ENCODE measurements around the gene PGLYRP1. TPM values are rescaled to one million over a fixed set of nuclear protein-coding genes. Genes with fewer than 3 reads are reported as not detected.

The PGLYRP1 gene
- total RNA-seq, 2 experiments from 2014 or later, result not detected

GRCh38 chr19:45994456-45994997 is 28.3 kb downstream of the PGLYRP1 start:
- Histone ChIP-seq H3K27ac (ENCODE audit: low read depth, low read length, poor library complexity, severe bottlenecking) (no peak overlapping the region), H3K9me3 (ENCODE audit: low read length) (no peaks in the 10 kb centered on the region), H4K20me1 (ENCODE audit: insufficient read depth, low read length) (no peaks in the 10 kb centered on the region), H3K4me3 (ENCODE audit: low read depth, low read length, poor library complexity, severe bottlenecking) (peak overlapping the region; percentile 64), H2AFZ (ENCODE audit: low read length) (peak overlapping the region; percentile 77), H3K4me2 (ENCODE audit: low read length) (peak overlapping the region; percentile 74), H3K79me2 (ENCODE audit: insufficient read depth, low read depth, low read length) (peaks cover 8% of the 10 kb centered on the region; the same call in 1 of the 2 replicates), H3K36me3 (ENCODE audit: insufficient read depth, low read length) (peaks cover 6% of the 10 kb centered on the region; the same call in 1 of the 2 replicates), H3K4me1 (ENCODE audit: insufficient read depth, low read length, poor library complexity, severe bottlenecking) (peaks cover 9% of the 10 kb centered on the region), H3K9me2 (ENCODE audit: insufficient read depth, low read length) (no peaks in the 10 kb centered on the region)
- CTCF ChIA-PET (ENCODE audit: unreplicated experiment), result no interaction called here
- intact Hi-C loops (cut with micrococcal nuclease; ENCODE audit: unreplicated experiment), result no loop called here
- BruUV-seq (replicated peaks), result no TSS peak
- TF ChIP-seq EZH2phosphoT487 (IDR thresholded peaks at IDR 0.05; ENCODE audit: borderline replicate concordance, low read depth, low read length) (no peak), CTCF (conservative IDR thresholded peaks at IDR 0.05; ENCODE audit: low read length) (no peak)
- DNase-seq (ENCODE audit: low spot score), result no peak
- POLR2A ChIA-PET, result interaction anchor here (0.5 to 1.3 kb wide), 2 partner anchors 9 to 108 kb away, joined by 3 read pairs; partner anchors contain the start of gene IRF2BP1

GRCh38 chr19:45990113-45990728 is 32.6 kb downstream of the PGLYRP1 start:
- CTCF ChIA-PET (ENCODE audit: unreplicated experiment), result no interaction called here
- POLR2A ChIA-PET, result no interaction called here
- Histone ChIP-seq H3K4me1 (ENCODE audit: insufficient read depth, low read length, poor library complexity, severe bottlenecking) (no peaks in the 10 kb centered on the region), H3K27ac (ENCODE audit: low read depth, low read length, poor library complexity, severe bottlenecking) (no peak overlapping the region), H3K79me2 (ENCODE audit: insufficient read depth, low read depth, low read length) (no peaks in the 10 kb centered on the region), H3K9me3 (ENCODE audit: low read length) (no peaks in the 10 kb centered on the region), H3K4me3 (ENCODE audit: low read depth, low read length, poor library complexity, severe bottlenecking) (no peak overlapping the region), H3K9me2 (ENCODE audit: insufficient read depth, low read length) (no peaks in the 10 kb centered on the region), H2AFZ (ENCODE audit: low read length) (no peak overlapping the region), H3K36me3 (ENCODE audit: insufficient read depth, low read length) (no peaks in the 10 kb centered on the region), H4K20me1 (ENCODE audit: insufficient read depth, low read length) (no peaks in the 10 kb centered on the region), H3K4me2 (ENCODE audit: low read length) (no peak overlapping the region)
- no peak for DNase-seq (ENCODE audit: low spot score)
- TF ChIP-seq EZH2phosphoT487 (IDR thresholded peaks at IDR 0.05; ENCODE audit: borderline replicate concordance, low read depth, low read length) (no peak), CTCF (conservative IDR thresholded peaks at IDR 0.05; ENCODE audit: low read length) (no peak)
- BruUV-seq (replicated peaks), result no TSS peak
- intact Hi-C loops (cut with micrococcal nuclease; ENCODE audit: unreplicated experiment), result no loop called here

- intact Hi-C loops (cut with micrococcal nuclease; ENCODE audit: unreplicated experiment), result no loop called here
- no peak overlapping the region for H3K4me3 ChIP-seq (ENCODE audit: low read depth, low read length, poor library complexity, severe bottlenecking)
- TF ChIP-seq EZH2phosphoT487 (IDR thresholded peaks at IDR 0.05; ENCODE audit: borderline replicate concordance, low read depth, low read length) (no peak), CTCF (conservative IDR thresholded peaks at IDR 0.05; ENCODE audit: low read length) (no peak)
- no TSS peak for BruUV-seq (replicated peaks)
- no peak overlapping the region for H2AFZ ChIP-seq (ENCODE audit: low read length)
- ChIA-PET CTCF (ENCODE audit: unreplicated experiment) (no interaction called here), POLR2A (interaction anchor here (1.0 kb wide), 1 partner anchor 9 kb away, joined by 3 read pairs; no protein-coding TSS in a partner anchor)
- H3K79me2 ChIP-seq (ENCODE audit: insufficient read depth, low read depth, low read length), result no peaks in the 10 kb centered on the region
- H3K4me2 ChIP-seq (ENCODE audit: low read length), result no peak overlapping the region
- no peaks in the 10 kb centered on the region for H3K4me1 ChIP-seq (ENCODE audit: insufficient read depth, low read length, poor library complexity, severe bottlenecking)
- H3K36me3 ChIP-seq (ENCODE audit: insufficient read depth, low read length), result no peaks in the 10 kb centered on the region
- no peak for DNase-seq (ENCODE audit: low spot score)
- no peaks in the 10 kb centered on the region for H3K9me3 ChIP-seq (ENCODE audit: low read length)
- no peak overlapping the region for H3K27ac ChIP-seq (ENCODE audit: low read depth, low read length, poor library complexity, severe bottlenecking)
- no peaks in the 10 kb centered on the region for H3K9me2 ChIP-seq (ENCODE audit: insufficient read depth, low read length)
- H4K20me1 ChIP-seq (ENCODE audit: insufficient read depth, low read length), result no peaks in the 10 kb centered on the region
Measured at GRCh38 chr19:45985321-45985720, 37.5 kb downstream of the PGLYRP1 start.
